HG03103 (cell line): Measurements from ENCODE around the gene SMS.
"Not testable (repeated sequence)": the region's sequence is repeated elsewhere in the genome, so short reads cannot be mapped to it uniquely, and the experiment has no call there.

Experiments
- ATAC-seq: cut with Tn5 transposase; IDR thresholded peaks from one replicate; pipeline ENCODE4 v1.9.1; 2021; ENCODE audit warnings: low read depth; ENCODE audit not compliant: unreplicated experiment

Gene SMS

DNA sequence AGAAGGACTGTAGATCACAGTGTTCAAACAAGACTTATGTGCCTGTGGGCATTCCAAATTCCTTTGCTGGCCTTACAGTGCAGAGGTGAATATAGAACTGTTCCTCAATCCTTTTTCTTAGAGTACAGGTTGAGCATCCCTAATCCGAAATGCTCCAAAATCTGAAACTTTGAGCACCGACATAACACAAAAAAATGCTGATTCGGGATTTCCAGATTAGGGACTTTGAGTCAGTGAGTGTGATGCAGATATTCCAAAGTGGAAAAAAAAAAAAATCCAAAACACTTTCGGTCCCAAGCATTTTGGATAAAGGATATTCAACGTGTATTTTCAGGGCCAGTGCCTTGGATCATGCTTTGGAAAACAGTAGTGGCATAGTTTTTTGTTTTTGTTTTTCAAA is 9.2 kb downstream of the SMS start:
- no peak for ATAC-seq

DNA sequence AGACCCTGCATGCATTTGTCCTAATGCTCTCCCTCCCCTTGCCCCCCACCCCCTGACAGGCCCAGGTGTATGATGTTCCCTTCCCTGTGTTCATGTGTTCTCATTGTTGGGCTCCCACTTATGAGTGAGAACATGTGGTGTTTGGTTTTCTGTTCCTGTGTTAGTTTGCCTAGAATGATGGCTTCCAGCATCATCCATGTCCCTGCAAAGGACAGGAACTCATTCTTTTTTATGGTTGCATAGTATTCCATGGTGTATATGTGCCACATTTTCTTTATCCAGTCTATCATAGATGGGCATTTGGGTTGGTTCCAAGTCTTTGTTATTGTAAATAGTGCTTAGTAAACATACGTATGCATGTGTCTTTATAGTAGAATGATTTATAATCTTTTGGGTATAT is 10.0 kb downstream of the SMS start:
- ATAC-seq: not testable (repeated sequence)

DNA sequence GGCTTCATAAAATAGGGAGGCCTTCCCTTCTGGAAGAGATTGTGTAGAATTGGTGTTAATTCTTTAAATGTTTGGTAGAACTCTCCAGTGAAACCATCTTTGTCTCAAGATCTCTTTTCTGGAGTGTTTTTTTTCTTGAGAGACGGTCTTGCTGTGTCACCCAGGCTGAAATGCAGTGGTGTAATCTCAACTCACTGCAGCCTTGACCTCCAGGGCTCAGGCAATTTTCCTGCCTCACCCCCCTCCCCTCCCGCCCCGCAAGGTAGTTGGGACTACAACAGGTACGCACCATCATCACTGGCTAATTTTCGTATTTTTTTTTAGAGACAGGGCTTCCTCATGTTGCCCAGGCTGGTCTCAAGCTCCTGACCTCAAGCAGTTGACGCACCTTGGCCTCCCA is 12.1 kb downstream of the SMS start:
- ATAC-seq: no peak

DNA sequence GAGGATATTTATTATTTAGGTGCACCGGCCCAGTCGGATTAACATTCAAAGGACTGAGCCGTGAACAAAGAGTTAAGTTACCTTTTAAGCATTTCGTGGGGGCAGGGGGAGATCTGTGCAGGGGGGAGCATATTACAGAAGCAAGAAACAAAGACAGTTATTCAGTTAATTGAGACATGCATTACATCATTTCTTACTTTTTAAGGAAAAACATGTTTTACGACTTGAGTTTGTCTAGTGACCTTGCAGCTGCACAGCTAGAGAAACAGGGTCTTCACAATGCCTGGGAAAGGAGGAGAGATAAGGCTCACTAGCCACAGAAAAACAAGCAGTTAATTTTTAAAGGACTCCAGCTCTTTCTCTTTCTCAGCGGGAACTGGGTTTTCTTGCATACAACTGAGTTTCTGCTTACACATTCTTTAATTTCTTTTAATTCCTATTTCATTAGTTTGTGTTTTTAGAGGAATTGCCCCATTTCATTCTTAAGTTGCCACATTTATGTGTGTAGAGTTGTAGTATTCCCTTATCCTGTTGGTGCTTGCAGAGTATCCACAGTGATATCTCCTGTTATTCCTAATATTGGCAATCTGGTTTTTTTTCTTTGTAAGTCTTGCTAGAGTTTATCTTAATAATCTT is 12.8 kb downstream of the SMS start:
- not testable (repeated sequence) for ATAC-seq

DNA sequence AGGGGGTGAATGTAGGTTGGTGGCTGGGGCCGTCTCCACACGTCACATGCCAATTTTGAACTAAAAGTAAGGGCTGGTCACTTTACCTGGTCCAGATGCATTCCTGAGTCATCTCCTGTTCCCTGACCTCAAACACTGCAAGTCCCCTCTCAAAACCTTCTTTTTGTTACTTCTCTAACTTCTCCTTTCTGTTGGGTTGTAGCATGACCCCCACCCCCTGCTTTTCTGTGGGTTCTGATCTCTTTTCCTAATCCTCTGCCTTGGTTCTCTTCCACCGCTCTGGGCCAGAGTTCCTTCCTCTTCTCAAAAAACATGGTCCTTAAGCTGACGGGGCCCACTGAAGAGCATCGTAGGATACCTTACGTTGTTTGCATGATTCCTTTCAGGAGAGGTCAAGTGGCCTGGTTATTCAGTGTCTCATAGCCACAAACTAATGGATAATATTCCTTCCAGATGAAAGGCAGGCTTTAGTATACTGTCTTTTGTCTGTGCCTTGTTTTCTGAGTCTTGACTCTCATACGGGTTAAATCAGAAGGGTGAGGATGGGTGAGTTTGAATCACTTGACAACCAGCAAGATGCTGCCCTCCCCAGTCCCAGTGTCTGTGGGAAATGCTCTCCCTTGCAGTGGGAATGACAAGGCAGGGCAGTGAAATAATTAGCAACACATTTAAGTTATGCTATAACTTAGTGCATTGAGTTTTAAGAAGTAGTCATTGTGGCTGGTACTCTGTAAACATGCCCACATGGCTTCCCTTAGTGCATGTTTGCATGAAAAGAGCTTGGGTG is 15.1 kb downstream of the SMS start:
- no peak for ATAC-seq

DNA sequence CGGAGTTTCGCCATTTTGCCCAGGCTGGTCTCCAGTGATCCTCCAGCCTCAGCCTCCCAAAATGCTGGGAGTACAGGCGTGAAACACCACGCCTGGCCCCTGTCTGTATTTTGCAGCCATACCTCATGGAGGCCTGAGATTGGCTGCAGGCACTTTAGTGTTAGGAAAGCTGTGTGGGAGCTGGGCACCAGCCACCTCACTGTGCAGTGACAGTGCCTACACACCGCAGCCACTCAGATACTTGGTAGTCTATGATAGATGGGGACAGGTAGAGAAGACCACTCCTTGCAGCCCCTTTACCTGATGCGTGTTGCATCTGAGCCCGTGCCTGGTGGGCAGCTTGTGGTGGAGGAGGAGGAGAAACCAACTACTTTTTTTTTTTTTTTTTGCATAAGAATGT is 16.3 kb downstream of the SMS start:
- no peak for ATAC-seq

DNA sequence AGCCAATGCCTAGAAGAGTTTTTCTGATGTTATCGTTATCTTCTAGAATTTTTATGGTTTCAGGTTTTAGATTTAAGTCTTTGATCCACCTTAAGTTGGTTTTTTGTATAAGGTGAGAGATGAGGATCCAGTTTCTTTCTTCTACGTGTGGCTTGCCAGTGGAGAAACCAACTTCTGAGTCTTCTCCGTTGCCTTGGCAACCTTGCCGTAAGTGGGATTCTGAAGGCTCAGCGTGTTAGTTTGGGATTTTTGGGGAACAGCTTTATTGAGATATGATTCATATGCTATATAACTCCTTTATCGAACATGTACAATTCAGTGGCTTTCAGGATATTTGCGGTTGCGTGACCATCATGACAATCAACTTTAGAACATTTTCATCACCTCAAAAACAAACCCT is 17.7 kb downstream of the SMS start:
- no peak for ATAC-seq

DNA sequence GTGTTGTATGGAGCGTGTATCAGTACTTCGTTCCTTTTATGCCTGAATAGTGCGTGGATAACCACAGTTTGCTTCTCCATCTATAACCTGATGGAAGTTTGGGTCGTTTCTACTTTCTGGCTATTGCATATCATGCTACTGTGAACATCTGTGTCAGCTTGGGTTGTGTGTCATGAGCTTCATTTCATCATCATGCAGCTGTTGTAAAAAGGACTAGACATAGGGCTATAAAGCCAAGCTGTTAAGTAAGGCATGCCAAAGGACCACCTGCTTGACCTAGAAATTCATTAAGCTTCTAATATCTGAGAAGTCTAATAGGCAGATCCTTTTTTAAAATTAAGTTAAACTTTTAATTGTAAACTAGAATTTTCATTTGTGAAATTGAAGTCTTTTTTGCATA is 18.4 kb downstream of the SMS start:
- ATAC-seq: no peak

DNA sequence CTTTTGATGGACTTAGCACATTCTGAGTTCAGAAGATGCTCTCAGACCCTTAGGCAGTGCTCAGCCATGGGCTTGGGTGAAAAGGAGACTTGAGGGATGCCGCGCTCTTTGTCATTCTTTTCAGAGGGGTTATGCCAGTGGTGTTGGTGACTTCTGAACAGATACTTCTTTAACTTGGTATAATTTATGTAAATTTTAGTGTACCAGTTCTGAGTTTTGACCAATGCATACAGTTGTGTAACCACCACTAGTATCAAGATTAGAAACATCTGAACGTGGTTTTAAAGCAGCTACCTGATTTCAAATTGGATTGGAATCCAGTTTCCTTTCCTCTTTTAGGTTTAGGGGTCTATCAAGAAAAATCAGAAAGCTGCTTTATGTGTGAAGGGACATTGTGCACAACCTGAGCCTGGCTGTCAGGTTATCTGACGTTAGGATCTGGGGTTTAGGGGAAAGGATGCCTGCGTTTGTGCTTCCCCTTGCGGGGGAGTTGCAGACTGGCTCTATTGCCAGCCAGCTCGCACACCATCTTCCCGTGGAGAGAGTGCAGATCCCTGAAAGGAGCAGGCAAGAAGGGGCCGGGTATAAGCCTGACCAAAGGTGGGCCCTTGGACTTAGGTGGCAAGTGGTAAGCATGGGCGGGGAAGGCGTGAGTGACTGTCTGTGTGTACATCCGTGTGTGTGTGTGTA is 19.0 kb downstream of the SMS start:
- no peak for ATAC-seq

DNA sequence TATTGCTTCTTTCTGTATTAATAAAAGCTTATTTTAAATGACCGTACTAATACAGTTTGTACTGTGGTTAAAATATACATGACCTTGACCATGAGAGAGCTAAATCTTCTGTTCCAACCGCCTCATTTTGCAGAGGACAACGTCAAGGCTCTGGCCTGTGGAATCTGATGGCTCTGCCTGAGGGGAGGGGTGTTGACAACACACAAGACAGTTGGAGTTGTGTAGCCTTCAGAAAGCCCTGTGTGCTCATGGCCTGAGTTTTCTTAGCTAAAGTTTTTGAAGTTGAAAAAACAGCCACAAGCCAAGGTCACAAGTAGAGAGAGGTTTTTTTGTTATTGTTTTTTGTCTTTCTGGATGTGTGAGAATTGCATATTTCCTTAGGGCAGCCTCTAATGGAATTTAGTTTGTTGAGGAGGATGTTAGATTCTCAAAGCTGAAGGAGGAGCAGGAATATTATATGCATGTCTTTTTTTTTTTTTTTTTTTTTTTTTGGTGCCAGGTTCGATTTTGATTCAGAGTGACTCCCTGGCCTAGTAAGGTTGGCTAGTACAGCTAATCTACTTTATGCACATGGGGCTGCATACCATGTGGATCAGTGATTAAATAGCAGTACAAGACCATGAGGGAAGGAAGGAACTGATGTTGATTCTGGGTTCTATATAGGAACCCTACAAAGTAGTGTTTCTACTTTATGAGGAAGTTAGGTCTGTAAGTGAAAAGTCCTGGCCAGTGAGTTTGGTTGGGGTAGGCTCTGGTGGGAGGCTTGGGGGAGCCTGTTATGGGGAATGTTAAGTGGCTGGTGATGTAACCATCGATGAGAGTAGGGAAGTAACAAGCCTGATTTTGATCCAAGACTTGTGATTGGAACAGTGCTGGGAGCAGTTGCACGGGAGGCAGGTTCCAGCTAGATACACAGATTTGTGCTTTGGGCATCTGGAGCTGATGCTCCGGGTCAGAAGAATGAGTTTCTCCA is 20.3 kb downstream of the SMS start:
- ATAC-seq: no peak

DNA sequence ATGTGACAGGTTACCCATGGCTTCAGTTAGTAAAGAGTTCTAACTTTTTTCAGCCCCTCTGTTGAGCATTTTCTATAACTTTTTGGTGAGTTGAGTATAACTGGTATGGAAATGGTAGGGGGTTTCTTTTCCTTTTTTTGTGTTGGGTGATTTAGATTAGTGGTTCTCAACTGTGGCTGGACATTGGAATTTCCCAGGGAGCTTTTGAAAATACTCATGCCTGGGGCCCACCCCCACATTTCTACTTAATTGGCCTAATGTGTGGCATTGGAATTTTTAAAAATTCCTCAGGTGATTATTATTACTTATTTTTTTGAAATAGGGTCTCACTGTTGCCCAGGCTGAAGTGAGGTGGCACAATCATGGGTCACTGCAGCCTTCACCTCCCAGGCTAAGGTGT is 21.9 kb downstream of the SMS start:
- no peak for ATAC-seq

DNA sequence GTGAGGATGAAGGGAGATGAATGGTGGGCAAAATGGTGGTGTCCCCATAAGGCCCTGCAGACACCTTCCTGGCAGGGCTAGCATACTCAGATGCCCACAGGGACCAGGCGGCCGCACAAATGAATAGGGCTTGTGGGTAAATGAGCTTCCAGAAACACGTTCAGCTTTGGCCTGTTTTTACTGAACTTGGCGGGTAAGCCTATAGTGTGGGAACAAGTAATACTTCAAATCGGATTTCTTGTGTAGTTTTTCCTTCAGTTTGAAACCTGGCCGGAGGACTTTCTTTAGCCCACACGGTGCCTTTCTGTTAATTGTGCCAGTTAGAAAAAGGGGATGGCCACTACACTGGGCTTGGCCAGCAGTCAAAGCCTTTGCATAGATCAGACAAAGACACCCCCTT is 22.8 kb downstream of the SMS start:
- no peak for ATAC-seq

DNA sequence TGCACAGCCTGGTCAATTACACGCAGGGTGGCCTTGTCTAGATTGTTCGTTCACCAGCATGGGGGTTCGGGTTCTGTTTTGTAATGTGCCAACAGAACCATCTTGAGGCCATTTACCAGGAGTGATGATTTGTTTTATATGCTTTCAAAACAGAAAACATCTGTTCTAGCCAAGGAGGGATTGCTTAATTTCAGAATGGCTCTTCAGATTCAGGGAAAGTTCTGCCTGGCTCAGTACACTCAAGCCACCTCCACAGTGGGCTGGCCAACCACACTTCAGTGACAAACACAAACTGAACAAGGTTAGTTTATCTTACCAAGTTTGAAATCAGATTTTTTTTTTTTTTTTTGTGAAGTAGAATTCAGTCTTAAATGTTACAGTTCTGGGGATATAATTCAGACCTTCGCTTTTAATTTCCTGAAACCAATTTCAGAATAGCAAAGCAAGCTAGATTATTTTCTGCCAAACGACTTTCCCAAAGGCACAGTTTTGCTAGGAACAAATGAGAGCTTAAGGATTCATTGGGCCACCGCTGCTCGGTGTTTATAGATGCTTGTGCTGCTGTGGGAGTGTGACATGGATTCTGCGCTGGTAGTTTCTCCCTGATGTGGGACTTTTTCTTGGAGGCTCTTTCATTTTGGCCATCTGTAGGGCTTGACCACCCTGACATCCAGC is 23.4 kb downstream of the SMS start:
- ATAC-seq: no peak

DNA sequence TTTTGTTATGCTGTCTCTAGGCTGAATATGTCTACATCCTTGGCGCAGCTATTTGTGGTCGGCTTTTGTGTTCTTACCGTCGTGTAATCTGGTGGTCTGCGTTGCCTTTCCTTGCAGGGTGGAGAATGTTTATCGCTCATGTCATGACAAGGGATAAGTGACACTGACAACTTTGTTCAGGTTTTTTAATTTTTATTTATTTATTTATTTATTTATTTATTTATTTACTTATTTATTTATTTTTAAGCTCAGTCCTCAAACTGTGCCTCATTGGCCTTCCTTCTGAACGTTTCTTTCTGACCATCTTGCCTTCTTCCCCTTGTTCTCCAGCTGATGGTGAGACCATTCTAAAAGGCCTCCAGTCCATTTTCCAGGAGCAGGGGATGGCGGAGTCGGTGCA is 26.4 kb downstream of the SMS start:
- no peak for ATAC-seq

DNA sequence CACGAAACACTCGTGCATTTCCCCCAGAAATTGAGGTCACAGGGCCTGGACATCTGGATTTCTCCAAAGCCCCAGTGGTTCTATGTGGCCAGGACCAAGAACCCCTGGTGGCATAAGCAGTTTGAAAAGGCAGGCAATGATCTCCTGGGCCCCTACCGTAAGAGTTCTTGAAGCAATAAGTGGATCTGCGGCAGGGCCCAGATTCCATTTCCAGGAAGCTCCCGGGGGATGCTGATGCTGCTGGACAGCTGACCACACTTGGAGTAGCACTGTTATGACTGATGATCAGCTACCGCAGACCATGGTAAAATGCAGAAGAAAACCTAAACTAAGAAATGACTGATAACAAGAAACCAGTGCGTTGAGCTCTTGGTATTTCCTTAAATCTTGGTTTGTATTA is 27.8 kb downstream of the SMS start:
- no peak for ATAC-seq

DNA sequence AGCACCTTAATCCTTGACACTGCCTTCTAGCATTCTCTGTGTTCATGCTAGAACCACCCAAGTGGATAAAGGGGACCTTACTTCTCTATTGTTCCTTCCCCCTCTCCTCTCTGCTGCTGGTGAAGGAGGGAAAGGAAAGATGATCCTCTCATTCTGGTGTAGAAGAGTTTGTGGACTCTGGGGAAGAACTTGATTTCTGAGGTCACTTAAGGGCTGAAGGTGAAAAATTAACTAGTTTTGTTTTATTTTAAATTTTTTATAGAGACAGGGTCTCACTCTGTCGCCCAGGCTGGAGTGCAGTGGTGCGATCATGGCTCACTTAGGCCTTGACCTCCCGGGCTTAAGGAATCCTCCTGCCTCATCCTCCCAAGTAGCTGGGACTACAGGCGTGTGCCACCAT is 29.8 kb downstream of the SMS start:
- no peak for ATAC-seq

DNA sequence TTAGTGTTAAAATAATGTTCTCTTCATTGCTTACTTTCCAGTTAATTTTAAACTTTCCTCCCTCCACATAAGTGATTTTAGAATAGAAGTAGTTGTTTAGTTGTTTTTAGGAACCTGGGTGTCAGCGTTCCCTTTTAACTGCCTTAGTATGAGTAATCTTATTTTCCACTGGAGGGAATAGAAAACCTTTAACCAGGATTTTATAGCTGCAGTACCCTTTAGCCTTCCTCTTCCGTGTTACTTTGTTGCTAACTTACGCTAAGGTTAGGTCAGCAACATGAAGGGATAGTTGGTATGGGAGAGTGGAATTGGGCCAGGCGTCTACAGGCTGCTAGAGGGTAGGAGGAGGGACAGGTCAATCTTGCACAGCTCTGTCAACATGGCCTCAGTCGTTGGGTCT is 31.5 kb downstream of the SMS start:
- no peak for ATAC-seq

DNA sequence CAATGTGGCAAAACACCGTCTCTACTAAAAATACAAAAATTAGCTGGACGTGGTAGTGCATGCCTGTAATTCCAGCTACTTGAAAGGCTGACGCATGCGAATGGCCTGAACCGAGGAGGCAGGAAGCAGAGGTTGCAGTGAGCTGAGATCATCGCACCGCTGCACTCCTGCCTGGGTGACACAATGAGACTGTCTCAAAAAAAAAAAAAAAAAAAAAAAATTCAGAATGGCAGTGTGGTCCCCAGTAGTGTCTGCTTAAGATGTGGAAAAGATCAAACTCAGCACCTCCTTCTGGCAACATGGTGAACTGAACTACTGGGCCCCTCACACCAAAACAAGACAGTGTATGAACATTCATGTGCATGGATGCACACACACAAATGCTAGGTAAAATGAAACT is 32.2 kb downstream of the SMS start:
- no peak for ATAC-seq

DNA sequence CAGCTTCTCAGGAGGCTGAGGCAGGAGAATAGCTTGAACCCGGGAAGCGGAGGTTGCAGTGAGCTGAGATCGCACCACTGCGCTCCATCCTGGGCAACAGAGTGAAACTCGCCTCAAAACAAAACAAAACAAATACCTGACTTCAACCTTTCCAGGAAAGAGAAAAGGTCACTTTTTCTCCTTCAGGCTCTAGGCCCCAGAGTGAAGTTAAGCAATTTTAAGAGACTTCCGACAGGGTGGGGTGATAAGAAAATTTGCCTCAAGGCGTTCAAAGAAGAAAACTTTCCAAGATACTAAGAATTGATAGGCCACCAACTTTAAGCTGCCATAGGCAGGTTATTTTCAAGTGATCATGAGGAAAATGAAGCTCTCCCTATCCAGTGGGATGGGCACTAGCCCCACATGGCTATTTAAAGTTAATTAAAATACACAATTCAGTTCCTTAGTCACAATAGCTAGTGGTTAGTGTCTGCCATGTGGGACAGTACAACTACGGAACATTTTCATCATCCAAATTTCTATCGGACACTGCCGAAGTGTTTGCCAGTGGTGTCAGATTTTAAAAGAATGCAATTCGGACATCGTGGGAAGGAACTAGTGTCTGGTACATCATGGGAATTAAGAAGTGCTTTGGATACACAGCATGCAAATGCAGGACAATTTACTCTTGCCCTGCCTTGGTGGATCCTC is 33.0 kb downstream of the SMS start:
- no peak for ATAC-seq

DNA sequence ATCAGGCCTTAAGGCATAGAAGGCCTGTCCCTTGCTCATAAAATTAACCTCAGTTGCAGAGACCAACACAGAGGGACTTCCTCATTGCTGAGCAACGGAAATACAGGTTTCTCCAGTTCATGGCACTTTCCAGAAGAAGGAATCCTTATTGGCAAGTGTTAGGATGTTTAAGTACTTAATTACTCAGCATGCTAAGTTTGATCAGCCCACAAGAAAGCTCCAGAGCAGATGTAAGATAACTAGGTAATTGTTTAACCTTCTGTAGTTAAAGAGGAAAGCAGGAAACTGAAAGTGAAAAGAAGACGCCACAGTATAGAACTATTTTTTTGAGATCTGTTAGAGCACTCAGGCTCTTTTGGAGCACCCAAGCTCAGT is 33.5 kb downstream of the SMS start:
- ATAC-seq: peak; percentile 62
